AG09319 (cell line): ENCODE results near the gene IZUMO1.

Experiments
- DNase-seq: peaks from one replicate; pipeline ENCODE4 v3.0.0-alpha.2; 2010; ENCODE audit warnings: low read depth; ENCODE audit errors: extremely low read depth
- TF ChIP-seq, protein P1 (sequence below): IDR thresholded peaks from 2 replicates; pipeline ENCODE4 v1.5.1; 2011; ENCODE audit warnings: low read depth, mild to moderate bottlenecking, inconsistent platforms, low read length, moderate library complexity

Gene IZUMO1

DNA sequence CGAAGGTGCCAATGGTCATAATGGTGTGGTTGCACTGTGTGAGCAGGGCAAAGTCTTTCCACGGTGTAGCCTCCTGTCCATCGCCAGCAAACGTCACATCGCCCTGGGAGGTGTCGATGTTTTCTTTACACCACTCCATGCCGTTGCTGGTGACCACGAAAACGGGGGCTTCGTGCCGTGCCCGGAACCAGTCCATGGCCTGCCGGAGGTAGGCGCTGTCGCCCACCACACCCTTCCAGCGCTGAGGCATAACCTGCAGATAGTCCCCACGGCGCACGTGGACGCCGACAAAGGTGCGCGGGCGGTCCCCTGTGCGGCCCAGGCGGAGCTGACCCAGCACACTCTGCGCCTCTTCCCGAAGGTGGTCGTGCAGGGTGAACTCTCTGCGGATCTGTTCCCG is 3.6 kb upstream of the IZUMO1 start:
- TF ChIP-seq, protein P1, sequence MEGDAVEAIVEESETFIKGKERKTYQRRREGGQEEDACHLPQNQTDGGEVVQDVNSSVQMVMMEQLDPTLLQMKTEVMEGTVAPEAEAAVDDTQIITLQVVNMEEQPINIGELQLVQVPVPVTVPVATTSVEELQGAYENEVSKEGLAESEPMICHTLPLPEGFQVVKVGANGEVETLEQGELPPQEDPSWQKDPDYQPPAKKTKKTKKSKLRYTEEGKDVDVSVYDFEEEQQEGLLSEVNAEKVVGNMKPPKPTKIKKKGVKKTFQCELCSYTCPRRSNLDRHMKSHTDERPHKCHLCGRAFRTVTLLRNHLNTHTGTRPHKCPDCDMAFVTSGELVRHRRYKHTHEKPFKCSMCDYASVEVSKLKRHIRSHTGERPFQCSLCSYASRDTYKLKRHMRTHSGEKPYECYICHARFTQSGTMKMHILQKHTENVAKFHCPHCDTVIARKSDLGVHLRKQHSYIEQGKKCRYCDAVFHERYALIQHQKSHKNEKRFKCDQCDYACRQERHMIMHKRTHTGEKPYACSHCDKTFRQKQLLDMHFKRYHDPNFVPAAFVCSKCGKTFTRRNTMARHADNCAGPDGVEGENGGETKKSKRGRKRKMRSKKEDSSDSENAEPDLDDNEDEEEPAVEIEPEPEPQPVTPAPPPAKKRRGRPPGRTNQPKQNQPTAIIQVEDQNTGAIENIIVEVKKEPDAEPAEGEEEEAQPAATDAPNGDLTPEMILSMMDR = no peak
- DNase-seq = no peak

DNA sequence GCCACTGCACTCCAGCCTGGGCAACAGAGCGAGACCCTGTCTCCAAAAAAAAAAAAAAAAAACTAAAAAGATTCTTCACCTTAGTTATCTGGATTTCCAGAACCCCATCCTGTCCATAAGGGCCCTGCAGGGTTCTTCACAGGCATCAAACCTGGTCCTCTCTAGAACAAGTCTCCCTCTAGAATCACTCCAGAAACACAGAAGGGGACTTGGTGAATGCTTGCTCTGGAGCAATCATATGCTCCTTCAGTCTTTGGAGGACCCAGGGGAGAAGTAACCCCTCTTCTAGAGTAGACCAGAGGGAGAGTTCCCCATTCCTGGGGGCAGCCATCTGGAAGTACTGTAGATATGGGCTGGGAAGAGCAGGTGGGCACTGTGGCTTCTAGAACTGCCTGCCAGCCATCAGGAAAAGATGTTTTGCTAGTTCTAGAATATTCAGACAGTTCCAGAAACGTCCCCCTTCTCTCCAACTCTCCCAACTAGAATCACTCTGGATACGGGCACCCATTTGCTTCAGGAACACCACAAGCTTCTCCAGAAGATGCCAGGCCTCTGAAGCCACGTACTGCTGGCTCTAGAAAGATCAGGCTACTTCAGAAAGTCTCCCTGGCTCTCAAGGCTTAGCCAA is 3.0 kb upstream of the IZUMO1 start:
- DNase-seq = no peak
- TF ChIP-seq, protein P1 = no peak

DNA sequence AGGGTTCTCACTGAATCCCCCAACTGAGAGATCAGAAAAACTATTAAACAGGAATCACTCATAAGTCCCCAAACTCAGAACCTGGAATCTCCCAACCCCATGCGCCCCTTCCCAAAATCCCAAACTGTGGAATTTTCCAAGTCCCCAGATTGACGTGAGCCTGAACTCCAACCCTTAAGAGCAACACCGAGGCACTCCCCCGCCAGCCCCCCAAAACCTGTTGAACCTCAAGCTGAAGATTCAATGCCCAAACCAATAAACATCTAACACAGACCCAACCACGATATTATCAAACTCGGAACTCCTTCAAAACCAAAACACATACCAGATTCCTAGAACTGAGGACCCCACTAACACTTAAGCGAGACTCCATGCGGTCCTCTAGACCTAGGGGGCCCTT is 599 bp downstream of the IZUMO1 start:
- DNase-seq = no peak
- TF ChIP-seq, protein P1 = no peak

DNA sequence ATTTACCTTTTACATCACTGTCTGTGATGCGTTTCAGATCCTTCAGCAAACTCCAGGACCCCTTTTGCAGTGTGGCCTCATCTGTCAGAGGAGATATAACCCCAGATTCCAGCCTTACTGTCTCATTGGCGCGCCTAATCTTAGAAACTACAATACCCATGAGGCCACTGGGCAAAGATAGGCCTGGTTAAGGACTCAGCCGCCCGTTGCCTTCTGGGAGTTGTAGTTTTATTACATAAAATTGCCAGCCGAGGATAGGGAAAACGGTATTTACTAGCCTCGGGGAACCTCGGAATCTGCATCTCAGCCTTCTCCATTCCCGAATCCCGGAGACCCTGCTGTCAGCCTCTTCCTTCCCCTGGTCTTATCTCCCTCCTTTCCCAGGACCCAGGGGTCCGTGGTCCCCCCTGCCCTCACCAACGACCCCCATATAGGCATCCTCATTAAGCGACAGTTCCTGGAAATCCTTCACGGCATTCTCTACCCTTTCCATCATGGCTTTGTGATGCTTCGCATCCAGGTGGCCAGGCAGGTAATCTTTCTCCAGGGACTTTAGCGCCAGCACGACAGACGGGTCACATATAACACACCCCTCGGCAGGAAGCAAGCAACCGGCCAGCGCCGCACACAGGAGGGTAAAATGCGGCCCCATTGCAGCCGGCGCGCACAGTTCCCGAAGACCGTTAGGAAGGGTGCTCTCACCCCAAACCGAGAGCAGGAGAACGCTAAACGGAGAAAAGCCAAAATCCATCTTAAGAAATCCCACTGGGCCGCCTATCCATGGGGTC is 1.3 kb downstream of the IZUMO1 start:
- no peak for DNase-seq
- TF ChIP-seq, protein P1 = no peak

DNA sequence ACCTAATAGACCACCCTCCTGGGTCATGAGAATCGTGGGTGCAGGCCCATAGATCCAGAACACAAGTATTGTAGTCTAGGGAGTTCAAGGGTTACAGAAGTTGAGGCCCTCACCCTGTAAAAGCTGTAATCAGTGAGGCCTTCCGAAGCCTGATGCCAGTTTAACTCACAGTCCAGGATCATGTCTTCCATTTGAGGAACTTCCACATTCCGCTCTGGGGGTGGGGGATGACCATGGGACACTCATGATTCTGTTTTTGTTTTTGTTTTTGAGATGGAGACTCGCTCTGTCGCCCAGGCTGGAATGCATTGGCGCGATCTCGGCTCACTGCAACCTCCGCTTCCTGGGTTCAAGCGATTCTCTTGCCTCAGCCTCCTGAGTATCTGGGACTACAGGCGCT is 4.6 kb downstream of the IZUMO1 start:
- TF ChIP-seq, protein P1 = no peak
- DNase-seq = no peak

DNA sequence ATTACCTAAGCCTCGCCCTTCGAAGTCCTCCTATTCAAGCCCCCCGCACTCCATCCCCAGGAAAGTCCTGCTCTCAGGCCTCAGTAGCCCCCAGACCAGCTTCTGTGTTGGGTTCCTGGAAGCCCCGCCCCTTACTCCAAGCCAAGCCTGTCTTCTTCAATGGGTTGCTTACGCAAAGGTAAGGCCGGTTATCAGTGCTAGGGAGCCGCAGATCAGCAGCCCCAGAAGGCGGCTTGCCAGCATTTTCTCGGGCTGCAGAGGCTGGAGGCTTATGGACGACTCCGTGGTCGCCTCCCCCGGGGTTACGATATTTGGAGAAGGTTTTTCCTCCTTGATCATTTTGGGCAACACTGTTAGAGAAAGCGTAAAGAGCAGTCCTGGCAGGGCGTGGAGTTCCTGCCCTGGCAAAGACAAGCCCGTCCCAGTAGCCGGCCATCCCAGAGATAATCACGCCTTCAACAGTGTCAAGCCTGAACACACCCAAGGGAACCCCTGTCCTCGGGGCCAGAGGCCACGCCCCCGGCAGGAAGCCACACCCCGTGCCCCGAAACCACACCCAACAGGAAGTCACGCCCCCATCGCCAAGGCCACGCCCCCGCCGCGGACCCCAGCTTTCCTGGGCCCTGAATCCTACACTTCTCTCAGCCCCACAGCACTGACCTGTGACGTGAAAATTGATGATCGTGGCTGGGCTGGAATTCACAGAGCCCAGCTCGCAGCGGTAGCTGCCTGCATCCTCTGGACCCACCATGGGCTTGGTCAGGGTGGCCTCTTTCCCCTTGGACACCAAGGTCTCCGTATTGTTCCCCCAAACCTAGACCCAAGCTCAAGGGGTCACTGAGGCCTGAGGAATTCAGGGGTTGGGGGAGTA is 5.3 kb downstream of the IZUMO1 start:
- TF ChIP-seq, protein P1 = no peak
- no peak for DNase-seq
